Measurements from ENCODE around the gene GOLGA6L2. TPM values are rescaled to one million over a fixed set of nuclear protein-coding genes. Genes with fewer than 3 reads are reported as not detected.

Gene GOLGA6L2
- total RNA-seq, 1 donor from 2014 or later: not detected

DNA sequence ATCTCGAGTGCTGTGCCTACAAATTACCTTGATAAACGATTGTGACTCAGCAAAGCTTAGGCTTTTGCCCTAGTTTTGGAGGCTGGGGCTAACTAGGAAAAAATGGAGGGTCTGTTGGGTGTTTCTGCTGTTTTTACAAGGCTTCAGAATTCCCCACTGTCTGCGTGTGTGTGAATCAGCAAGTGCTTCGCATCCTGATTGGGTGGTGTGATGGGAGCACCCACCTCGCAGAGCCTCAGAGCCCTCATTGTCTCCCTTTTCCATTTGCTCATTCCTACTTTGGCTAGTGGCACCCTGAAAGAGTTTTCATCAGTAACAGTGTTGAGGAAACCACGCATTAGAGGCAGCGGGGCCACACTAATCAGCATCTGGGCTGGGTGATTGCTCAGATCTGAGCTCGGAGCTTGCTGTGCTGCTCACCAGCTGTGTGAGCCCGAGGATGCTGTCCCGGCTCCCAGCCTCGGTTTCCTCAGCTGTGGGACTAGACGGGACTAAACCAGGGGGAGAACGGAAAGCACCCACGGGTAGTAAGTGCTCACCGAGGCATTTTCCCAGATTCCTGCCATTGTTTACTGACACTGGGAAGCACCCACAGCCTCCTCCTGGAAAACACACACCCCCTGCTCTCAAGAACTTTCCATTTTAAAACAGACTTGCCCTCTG lies 51.9 kb downstream of the GOLGA6L2 start:
- DNase-seq (ENCODE audit: low spot score in 2 of 2, unreplicated experiment in 2 of 2): no peak
- Mint-ChIP-seq H3K27me3 (ENCODE audit: low read depth) (no peaks in the 10 kb centered on the region), H3K27ac (no peak overlapping the region), H3K9me3 (peaks cover 8% of the 10 kb centered on the region), H3K36me3 (no peaks in the 10 kb centered on the region), H3K4me1 (no peaks in the 10 kb centered on the region), H3K4me3 (no peak overlapping the region)
- TF ChIP-seq, protein P1, sequence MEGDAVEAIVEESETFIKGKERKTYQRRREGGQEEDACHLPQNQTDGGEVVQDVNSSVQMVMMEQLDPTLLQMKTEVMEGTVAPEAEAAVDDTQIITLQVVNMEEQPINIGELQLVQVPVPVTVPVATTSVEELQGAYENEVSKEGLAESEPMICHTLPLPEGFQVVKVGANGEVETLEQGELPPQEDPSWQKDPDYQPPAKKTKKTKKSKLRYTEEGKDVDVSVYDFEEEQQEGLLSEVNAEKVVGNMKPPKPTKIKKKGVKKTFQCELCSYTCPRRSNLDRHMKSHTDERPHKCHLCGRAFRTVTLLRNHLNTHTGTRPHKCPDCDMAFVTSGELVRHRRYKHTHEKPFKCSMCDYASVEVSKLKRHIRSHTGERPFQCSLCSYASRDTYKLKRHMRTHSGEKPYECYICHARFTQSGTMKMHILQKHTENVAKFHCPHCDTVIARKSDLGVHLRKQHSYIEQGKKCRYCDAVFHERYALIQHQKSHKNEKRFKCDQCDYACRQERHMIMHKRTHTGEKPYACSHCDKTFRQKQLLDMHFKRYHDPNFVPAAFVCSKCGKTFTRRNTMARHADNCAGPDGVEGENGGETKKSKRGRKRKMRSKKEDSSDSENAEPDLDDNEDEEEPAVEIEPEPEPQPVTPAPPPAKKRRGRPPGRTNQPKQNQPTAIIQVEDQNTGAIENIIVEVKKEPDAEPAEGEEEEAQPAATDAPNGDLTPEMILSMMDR (IDR thresholded peaks at IDR 0.05; ENCODE audit: unreplicated experiment): no peak

Other genes with a start within 250 kb of the GOLGA6L2 start
- not detected in 3 replicates for gene GOLGA6L26, start 113.0 kb downstream of the GOLGA6L2 start, total RNA-seq
- gene GOLGA8S, start 92.5 kb downstream of the GOLGA6L2 start, total RNA-seq: 0.47 to 0.50 TPM (median 0.47 TPM) in 3 replicates
- 0.22 to 0.35 TPM (median 0.34 TPM) in 3 replicates for gene MKRN3, start 118.4 kb upstream of the GOLGA6L2 start, total RNA-seq
- 10.9 to 11.2 TPM (median 10.9 TPM) in 3 replicates for gene MAGEL2, start 200.6 kb upstream of the GOLGA6L2 start, total RNA-seq
- gene NDN, start 240.1 kb upstream of the GOLGA6L2 start, total RNA-seq: 84.8 to 89.0 TPM (median 85.8 TPM) in 3 replicates